Thyroid gland (tissue), 4 donors: ENCODE measurements around the gene ZNF620.

Experiments
- POLR2A ChIP-seq, 2 donors: fragments of 450-650 bp; IDR thresholded peaks; one replicate each; pipeline ENCODE4 v1.6.1; 2017; ENCODE audit warnings: antibody characterized with exemption in 2 of 2, mild to moderate bottlenecking in 2 of 2, moderate library complexity in 1 of 2
- TF ChIP-seq, protein P1 (sequence below), 6 experiments: fragments of 200-600 bp in 3 of 6; fragments of 450-650 bp in 3 of 6; sonication (generic) in 3 of 6; IDR thresholded peaks; one replicate each; pipeline ENCODE4 v1.5.1; 2016 to 2019; ENCODE audit warnings: antibody characterized with exemption in 6 of 6, mild to moderate bottlenecking in 2 of 6, inconsistent platforms in 1 of 6, moderate library complexity in 1 of 6

DNA sequence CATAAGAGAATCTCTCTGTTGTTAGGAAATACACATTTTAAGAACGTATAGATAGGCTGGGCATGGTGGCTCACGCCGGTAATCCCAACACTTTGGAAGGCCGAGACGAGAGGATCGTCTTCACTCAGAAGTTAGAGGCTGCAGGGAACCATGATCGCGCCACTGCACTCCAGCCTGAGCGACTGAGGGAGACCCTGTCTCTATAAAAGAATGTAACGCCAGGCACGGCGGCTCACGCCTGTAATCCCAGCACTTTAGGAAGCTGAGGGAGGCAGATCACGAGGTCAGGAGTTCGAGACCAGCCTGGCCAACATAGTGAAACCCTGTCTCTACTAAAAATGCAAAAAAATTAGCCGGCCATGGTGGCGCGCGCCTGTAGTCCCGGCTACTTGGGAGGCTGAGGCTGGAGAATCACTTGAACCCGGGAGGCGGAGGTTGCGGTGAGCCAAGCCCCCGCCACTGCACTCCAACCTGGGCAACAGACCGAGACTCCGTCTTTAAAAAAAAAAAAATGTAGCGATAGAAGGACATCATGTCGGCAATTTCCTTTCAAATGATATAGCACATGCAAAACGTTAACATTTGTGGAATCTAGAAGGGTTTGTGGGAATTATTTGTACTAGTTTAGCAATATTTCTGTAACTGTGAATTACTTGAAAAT is 49.4 kb upstream of the ZNF620 start:
- TF ChIP-seq, protein P1, sequence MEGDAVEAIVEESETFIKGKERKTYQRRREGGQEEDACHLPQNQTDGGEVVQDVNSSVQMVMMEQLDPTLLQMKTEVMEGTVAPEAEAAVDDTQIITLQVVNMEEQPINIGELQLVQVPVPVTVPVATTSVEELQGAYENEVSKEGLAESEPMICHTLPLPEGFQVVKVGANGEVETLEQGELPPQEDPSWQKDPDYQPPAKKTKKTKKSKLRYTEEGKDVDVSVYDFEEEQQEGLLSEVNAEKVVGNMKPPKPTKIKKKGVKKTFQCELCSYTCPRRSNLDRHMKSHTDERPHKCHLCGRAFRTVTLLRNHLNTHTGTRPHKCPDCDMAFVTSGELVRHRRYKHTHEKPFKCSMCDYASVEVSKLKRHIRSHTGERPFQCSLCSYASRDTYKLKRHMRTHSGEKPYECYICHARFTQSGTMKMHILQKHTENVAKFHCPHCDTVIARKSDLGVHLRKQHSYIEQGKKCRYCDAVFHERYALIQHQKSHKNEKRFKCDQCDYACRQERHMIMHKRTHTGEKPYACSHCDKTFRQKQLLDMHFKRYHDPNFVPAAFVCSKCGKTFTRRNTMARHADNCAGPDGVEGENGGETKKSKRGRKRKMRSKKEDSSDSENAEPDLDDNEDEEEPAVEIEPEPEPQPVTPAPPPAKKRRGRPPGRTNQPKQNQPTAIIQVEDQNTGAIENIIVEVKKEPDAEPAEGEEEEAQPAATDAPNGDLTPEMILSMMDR (IDR thresholded peaks at IDR 0.05) = no peak
- TF ChIP-seq POLR2A (IDR thresholded peaks at IDR 0.05) = no peak
